ENCODE data around the gene RMC1. TPM values are rescaled to one million over a fixed set of nuclear protein-coding genes. Genes with fewer than 3 reads are reported as not detected.
A peak's percentile ranks its signal among the peaks of the same experiment; 100 is the strongest.

Gene RMC1
- total RNA-seq, 2 experiments from 2014 or later: 26.1 to 28.5 TPM

DNA sequence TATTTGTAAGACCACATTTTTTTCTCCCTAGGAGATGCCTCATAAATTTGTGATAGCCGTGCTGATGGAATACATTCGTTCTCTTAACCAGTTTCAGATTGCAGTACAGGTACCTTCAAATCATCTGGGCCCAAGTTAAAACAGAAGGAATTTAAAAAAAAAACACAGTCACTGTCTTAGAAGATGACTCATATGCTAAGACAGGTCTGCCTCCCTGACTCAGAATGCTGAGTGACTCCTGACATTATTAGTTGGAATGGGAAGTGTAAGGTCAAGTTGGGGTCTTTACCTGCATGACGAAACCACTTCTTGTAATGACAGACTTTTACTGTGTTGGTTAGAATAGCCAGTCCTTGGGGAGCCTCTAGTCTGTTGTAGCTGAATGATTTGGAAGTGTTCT is 26.3 kb downstream of the RMC1 start:
- Mint-ChIP-seq H3K27ac (peak overlapping the region; percentile 56), H3K4me1 (ENCODE audit: low read depth) (peaks cover 8% of the 10 kb centered on the region), H3K36me3 (ENCODE audit: low read depth) (peaks cover 38% of the 10 kb centered on the region), H3K4me3 (no peak overlapping the region), H3K9me3 (no peaks in the 10 kb centered on the region), H3K27me3 (no peaks in the 10 kb centered on the region)
- CTCF ChIA-PET: interaction anchor here (2.0 kb wide), 1 partner anchor 13 kb away, joined by 7 read pairs; no protein-coding TSS in a partner anchor
- DNase-seq (no peak), ATAC-seq (peak; percentile 78)
- POLR2A ChIA-PET: interaction anchor here (1.0 kb wide), 1 partner anchor 13 kb away, joined by 4 read pairs; no protein-coding TSS in a partner anchor
- TF ChIP-seq, protein P1, sequence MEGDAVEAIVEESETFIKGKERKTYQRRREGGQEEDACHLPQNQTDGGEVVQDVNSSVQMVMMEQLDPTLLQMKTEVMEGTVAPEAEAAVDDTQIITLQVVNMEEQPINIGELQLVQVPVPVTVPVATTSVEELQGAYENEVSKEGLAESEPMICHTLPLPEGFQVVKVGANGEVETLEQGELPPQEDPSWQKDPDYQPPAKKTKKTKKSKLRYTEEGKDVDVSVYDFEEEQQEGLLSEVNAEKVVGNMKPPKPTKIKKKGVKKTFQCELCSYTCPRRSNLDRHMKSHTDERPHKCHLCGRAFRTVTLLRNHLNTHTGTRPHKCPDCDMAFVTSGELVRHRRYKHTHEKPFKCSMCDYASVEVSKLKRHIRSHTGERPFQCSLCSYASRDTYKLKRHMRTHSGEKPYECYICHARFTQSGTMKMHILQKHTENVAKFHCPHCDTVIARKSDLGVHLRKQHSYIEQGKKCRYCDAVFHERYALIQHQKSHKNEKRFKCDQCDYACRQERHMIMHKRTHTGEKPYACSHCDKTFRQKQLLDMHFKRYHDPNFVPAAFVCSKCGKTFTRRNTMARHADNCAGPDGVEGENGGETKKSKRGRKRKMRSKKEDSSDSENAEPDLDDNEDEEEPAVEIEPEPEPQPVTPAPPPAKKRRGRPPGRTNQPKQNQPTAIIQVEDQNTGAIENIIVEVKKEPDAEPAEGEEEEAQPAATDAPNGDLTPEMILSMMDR (IDR thresholded peaks at IDR 0.05): no peak
- intact Hi-C loops (cut with micrococcal nuclease): no loop called here

DNA sequence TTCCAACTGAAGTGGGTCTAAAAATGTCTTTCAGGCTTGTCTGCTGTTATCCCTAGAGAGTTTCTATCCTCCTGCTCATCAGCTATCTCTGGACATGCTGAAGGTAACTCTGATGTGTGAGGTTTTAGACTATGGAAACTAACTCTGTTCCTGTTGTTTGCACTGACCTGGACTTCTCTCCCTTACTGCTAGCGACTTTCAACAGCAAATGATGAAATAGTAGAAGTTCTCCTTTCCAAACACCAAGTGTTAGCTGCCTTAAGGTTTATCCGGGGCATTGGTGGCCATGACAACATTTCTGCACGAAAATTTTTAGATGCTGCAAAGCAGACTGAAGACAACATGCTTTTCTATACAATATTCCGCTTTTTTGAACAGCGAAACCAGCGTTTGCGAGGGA is 26.9 kb downstream of the RMC1 start:
- H3K27me3 Mint-ChIP-seq: no peaks in the 10 kb centered on the region
- TF ChIP-seq, protein P1 (IDR thresholded peaks at IDR 0.05): no peak
- intact Hi-C loops (cut with micrococcal nuclease): no loop called here
- no peaks in the 10 kb centered on the region for H3K9me3 Mint-ChIP-seq
- peaks cover 8% of the 10 kb centered on the region for H3K4me1 Mint-ChIP-seq (ENCODE audit: low read depth)
- ChIA-PET POLR2A (interaction anchor here (1.0 kb wide), 1 partner anchor 14 kb away, joined by 4 read pairs; no protein-coding TSS in a partner anchor), CTCF (interaction anchor here (0.8 to 2.0 kb wide), 2 partner anchors 14 to 31 kb away, joined by 3 to 7 read pairs; no protein-coding TSS in a partner anchor)
- DNase-seq (no peak), ATAC-seq (no peak)
- H3K36me3 Mint-ChIP-seq (ENCODE audit: low read depth): peaks cover 41% of the 10 kb centered on the region
- no peak overlapping the region for H3K4me3 Mint-ChIP-seq
- H3K27ac Mint-ChIP-seq: peak overlapping the region; percentile 56

DNA sequence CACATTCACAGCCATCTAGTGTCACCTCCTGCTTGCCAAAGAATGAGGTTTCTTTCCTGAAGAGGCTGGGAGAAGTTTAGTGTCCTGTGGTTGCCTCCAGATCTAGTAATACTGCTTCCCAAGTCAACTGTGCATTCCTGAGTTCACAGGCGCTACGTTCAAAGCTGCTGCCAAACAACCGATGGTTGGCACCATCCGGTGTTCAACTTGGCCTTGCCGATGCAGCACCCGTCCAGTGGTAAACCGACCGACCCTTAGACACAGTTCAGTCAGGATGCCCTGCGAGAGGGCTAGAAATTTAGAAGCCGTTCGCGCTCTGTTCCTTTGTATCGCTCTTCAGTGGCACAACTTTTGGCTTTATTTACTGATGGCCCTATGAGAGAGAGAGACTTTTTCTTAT is 28.6 kb downstream of the RMC1 start:
- ATAC-seq: no peak
- DNase-seq: no peak
- Mint-ChIP-seq H3K4me1 (ENCODE audit: low read depth) (peaks cover 8% of the 10 kb centered on the region), H3K27me3 (no peaks in the 10 kb centered on the region), H3K4me3 (no peak overlapping the region), H3K27ac (peak overlapping the region; percentile 35), H3K36me3 (ENCODE audit: low read depth) (peaks cover 45% of the 10 kb centered on the region), H3K9me3 (no peaks in the 10 kb centered on the region)
- ChIA-PET POLR2A (interaction anchor here (0.7 kb wide), 1 partner anchor 61 kb away, joined by 3 read pairs; no protein-coding TSS in a partner anchor), CTCF (interaction anchor here (1.0 kb wide), 1 partner anchor 16 kb away, joined by 3 read pairs; no protein-coding TSS in a partner anchor)
- intact Hi-C loops (cut with micrococcal nuclease): no loop called here
- TF ChIP-seq, protein P1 (IDR thresholded peaks at IDR 0.05): no peak

DNA sequence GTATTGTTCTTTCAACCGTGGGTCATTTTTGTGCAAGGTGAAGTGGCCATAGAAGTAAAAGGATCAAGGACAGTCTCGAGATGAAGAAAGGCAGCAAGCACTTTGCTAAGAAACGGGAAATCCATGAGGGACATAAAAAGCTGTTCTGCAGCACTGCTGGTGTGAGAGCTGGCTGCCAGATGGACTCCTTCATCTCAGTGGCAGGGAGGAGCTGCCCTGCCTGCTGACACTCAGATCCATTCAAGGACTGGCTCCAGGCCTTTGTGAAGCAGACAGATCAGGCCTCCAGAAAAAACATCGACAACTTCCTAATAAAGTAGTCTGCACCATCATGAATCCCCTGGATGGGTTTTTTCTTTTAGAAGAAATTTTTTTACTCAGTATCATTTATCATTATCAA is 29.5 kb downstream of the RMC1 start:
- POLR2A ChIA-PET: no interaction called here
- CTCF ChIA-PET: no interaction called here
- Mint-ChIP-seq H3K4me3 (no peak overlapping the region), H3K27me3 (no peaks in the 10 kb centered on the region), H3K4me1 (ENCODE audit: low read depth) (peaks cover 8% of the 10 kb centered on the region), H3K36me3 (ENCODE audit: low read depth) (peaks cover 49% of the 10 kb centered on the region), H3K9me3 (no peaks in the 10 kb centered on the region), H3K27ac (peak overlapping the region; percentile 5)
- TF ChIP-seq, protein P1 (IDR thresholded peaks at IDR 0.05): no peak
- intact Hi-C loops (cut with micrococcal nuclease): no loop called here
- ATAC-seq (no peak), DNase-seq (no peak)

DNA sequence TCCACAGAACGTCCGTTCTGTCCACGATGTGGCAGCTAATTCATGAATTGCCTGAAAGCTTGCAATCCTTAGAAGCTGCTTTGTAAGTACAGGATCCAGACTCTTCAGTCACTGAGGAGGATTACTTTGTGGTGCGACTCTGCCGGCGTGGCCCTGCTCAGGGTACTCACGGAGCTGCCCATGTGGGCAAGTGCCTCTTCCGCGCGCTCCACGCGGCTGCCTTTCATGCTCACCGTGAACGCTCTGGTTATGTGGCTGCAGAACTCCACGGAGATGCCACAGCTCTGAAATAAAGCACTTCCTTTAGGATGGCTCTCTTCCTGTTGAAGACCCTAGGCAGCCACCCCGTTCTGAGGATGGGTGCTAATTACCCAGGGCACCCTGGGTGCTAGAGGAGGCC is 31.0 kb downstream of the RMC1 start:
- DNase-seq (no peak), ATAC-seq (no peak)
- ChIA-PET POLR2A (no interaction called here), CTCF (interaction anchor here (1.4 kb wide), 1 partner anchor 11 kb away, joined by 3 read pairs; no protein-coding TSS in a partner anchor)
- no peak overlapping the region for H3K4me3 Mint-ChIP-seq
- TF ChIP-seq, protein P1 (IDR thresholded peaks at IDR 0.05): no peak
- H3K36me3 Mint-ChIP-seq (ENCODE audit: low read depth): peaks cover 46% of the 10 kb centered on the region
- H3K4me1 Mint-ChIP-seq (ENCODE audit: low read depth): peaks cover 7% of the 10 kb centered on the region
- H3K27me3 Mint-ChIP-seq: no peaks in the 10 kb centered on the region
- no peak overlapping the region for H3K27ac Mint-ChIP-seq
- intact Hi-C loops (cut with micrococcal nuclease): no loop called here
- no peaks in the 10 kb centered on the region for H3K9me3 Mint-ChIP-seq
